Bronchial epithelial cell (primary cell): ENCODE results near the gene INTS6L. TPM values are rescaled to one million over a fixed set of nuclear protein-coding genes. Genes with fewer than 3 reads are reported as not detected.

Experiments used
- DNase-seq: peaks from one replicate; pipeline ENCODE4 v3.0.0-alpha.2; 2010; ENCODE audit warnings: low read depth
- FAIRE-seq: peaks from 2 replicates; lab custom pipeline; 2011; peaks lifted over from hg19 to GRCh38; lab: Jason Lieb, UNC
- H3K27me3 ChIP-seq: 2 replicates; pipeline ENCODE4 v1.5.1; 2011; ENCODE audit warnings: low read length; ENCODE audit not compliant: control insufficient read depth, insufficient read depth
- H3K36me3 ChIP-seq: 2 replicates; pipeline ENCODE4 v1.5.1; 2011; ENCODE audit warnings: low read length; ENCODE audit not compliant: control insufficient read depth, insufficient read depth
- H3K4me3 ChIP-seq: 2 replicates; pipeline ENCODE4 v1.5.1; 2011; ENCODE audit warnings: mild to moderate bottlenecking, low read depth, low read length, control low read depth
- CTCF ChIP-seq: IDR thresholded peaks from 2 replicates; pipeline ENCODE4 v1.5.1; 2011; ENCODE audit warnings: mild to moderate bottlenecking, moderate library complexity, low read length, control low read depth, inconsistent platforms; ENCODE audit not compliant: insufficient read depth, severe bottlenecking
- total RNA-seq: library from RNA; depleted of rRNA; stranded (reverse); fragments of >200 nt; gene quantifications from 2 replicates; pipeline ENCODE4 v1.2.1, GENCODE V29; 2014

Gene INTS6L
- total RNA-seq, 1 donor from 2014 or later: 3.2 TPM

DNA sequence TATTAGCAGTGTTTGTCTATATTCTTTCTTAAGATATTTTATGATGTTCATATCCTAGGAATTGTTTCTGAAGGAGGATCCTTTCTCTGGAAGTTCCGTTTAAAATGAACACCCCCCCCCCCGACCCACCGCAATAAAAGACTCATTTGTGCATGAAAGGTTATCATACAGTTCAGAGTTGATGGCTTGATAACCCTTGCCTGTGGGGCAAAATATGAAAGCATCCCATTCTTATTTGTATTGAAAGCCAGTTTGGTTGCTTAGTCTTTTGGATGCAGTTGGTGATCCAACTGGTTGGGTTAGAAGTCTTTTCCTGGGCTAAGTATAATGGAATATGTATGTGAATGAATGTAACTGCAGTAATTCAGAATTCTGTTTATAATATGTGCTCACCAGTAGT is 8.3 kb downstream of the INTS6L start:
- FAIRE-seq: no peak
- no peak for DNase-seq
- no peak for TF ChIP-seq CTCF
- Histone ChIP-seq H3K4me3 (no peak overlapping the region), H3K36me3 (no peaks in the 10 kb centered on the region), H3K27me3 (no peaks in the 10 kb centered on the region)

- DNase-seq (no peak), FAIRE-seq (no peak)
- Histone ChIP-seq H3K4me3 (no peak overlapping the region), H3K36me3 (no peaks in the 10 kb centered on the region), H3K27me3 (no peaks in the 10 kb centered on the region)
- TF ChIP-seq CTCF: no peak
These were observed 9.6 kb downstream of the INTS6L start for GRCh38 chrX:135530097-135530496.

- TF ChIP-seq CTCF: no peak
- no peak overlapping the region for H3K4me3 ChIP-seq
- DNase-seq (peak; percentile 86), FAIRE-seq (no peak)
- no peaks in the 10 kb centered on the region for H3K36me3 ChIP-seq
- H3K27me3 ChIP-seq: no peaks in the 10 kb centered on the region
These were observed 11.4 kb downstream of the INTS6L start for GRCh38 chrX:135531813-135532212.

- no peaks in the 10 kb centered on the region for H3K36me3 ChIP-seq
- H3K4me3 ChIP-seq: no peak overlapping the region
- DNase-seq: peak; percentile 61
- no peaks in the 10 kb centered on the region for H3K27me3 ChIP-seq
- FAIRE-seq: no peak
- TF ChIP-seq CTCF: no peak
These were observed 14.8 kb downstream of the INTS6L start for GRCh38 chrX:135535077-135535940.

DNA sequence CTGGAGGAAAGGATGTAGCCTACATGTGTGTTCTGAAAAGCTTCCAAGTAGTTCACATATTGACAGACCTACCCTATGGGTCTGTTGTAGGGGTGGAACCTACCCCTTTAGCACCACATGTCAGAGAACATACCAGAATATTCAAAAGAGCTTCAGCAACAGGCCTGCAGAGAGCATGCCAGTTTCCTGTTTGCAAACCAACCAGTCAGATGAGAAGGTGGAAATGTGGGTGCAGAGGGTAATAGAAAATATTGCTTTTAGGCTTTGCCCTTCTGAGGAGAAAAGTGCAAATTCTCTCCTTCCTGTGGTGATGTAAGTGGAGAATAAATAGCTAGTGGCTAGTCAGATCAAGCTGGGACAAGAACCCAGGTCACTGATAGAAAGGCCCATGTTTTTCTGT is 16.4 kb downstream of the INTS6L start:
- TF ChIP-seq CTCF: no peak
- H3K36me3 ChIP-seq: no peaks in the 10 kb centered on the region

More for the DNA sequence above, 16.4 kb downstream of the INTS6L start:
- no peak overlapping the region for H3K4me3 ChIP-seq
- DNase-seq (peak; percentile 29), FAIRE-seq (no peak)
- no peaks in the 10 kb centered on the region for H3K27me3 ChIP-seq
